ENCODE results near the gene EPB41L4A. TPM values are rescaled to one million over a fixed set of nuclear protein-coding genes. Genes with fewer than 3 reads are reported as not detected.

The EPB41L4A gene
- total RNA-seq, 1 donor, result 0.72 TPM

GRCh38 chr5:112304743-112305142 lies 114.3 kb downstream of the EPB41L4A start:
- H3K4me1 ChIP-seq (ENCODE audit: insufficient read depth, low read length), result no peaks in the 10 kb centered on the region
- H4K20me1 ChIP-seq (ENCODE audit: insufficient read depth, low read length), result no peaks in the 10 kb centered on the region
- no peaks in the 10 kb centered on the region for H3K9me3 ChIP-seq (ENCODE audit: low read depth, low read length)
- H3K27ac ChIP-seq (ENCODE audit: low read depth, low read length), result no peak overlapping the region
- no peaks in the 10 kb centered on the region for H3K27me3 ChIP-seq (ENCODE audit: insufficient read depth, low read length)
- H3K4me3 ChIP-seq (ENCODE audit: insufficient read depth, low read length), result no peak overlapping the region
- no peaks in the 10 kb centered on the region for H3K36me3 ChIP-seq (ENCODE audit: insufficient read depth, low read length)
- H3K79me2 ChIP-seq (ENCODE audit: insufficient read depth, low read length), result no peaks in the 10 kb centered on the region
- no peak overlapping the region for H3K4me2 ChIP-seq (ENCODE audit: insufficient read depth, low read length)
- no peak overlapping the region for H2AFZ ChIP-seq (ENCODE audit: low read length)
- TF ChIP-seq CTCF (IDR thresholded peaks at IDR 0.05; ENCODE audit: extremely low read depth, low read depth, low read length), result no peak
- DNase-seq (ENCODE audit: insufficient read length, low spot score, missing footprints), result no peak

- TF ChIP-seq CTCF (IDR thresholded peaks at IDR 0.05; ENCODE audit: extremely low read depth, low read depth, low read length), result no peak
- H3K4me3 ChIP-seq (ENCODE audit: insufficient read depth, low read length), result no peak overlapping the region
- no peak overlapping the region for H3K4me2 ChIP-seq (ENCODE audit: insufficient read depth, low read length)
- H4K20me1 ChIP-seq (ENCODE audit: insufficient read depth, low read length), result no peaks in the 10 kb centered on the region
- no peak overlapping the region for H2AFZ ChIP-seq (ENCODE audit: low read length)
- no peaks in the 10 kb centered on the region for H3K79me2 ChIP-seq (ENCODE audit: insufficient read depth, low read length)
- no peaks in the 10 kb centered on the region for H3K27me3 ChIP-seq (ENCODE audit: insufficient read depth, low read length)
- H3K27ac ChIP-seq (ENCODE audit: low read depth, low read length), result no peak overlapping the region
- H3K4me1 ChIP-seq (ENCODE audit: insufficient read depth, low read length), result no peaks in the 10 kb centered on the region
- no peak for DNase-seq (ENCODE audit: insufficient read length, low spot score, missing footprints)
- H3K9me3 ChIP-seq (ENCODE audit: low read depth, low read length), result no peaks in the 10 kb centered on the region
- H3K36me3 ChIP-seq (ENCODE audit: insufficient read depth, low read length), result no peaks in the 10 kb centered on the region
Observed at GRCh38 chr5:112303685-112304084, 115.4 kb downstream of the EPB41L4A start.

- Histone ChIP-seq H2AFZ (ENCODE audit: low read length) (no peak overlapping the region), H3K4me1 (ENCODE audit: insufficient read depth, low read length) (no peaks in the 10 kb centered on the region), H3K36me3 (ENCODE audit: insufficient read depth, low read length) (no peaks in the 10 kb centered on the region), H3K27me3 (ENCODE audit: insufficient read depth, low read length) (no peaks in the 10 kb centered on the region), H3K79me2 (ENCODE audit: insufficient read depth, low read length) (no peaks in the 10 kb centered on the region), H3K9me3 (ENCODE audit: low read depth, low read length) (no peaks in the 10 kb centered on the region), H4K20me1 (ENCODE audit: insufficient read depth, low read length) (no peaks in the 10 kb centered on the region), H3K4me3 (ENCODE audit: insufficient read depth, low read length) (no peak overlapping the region), H3K4me2 (ENCODE audit: insufficient read depth, low read length) (no peak overlapping the region), H3K27ac (ENCODE audit: low read depth, low read length) (no peak overlapping the region)
- DNase-seq (ENCODE audit: insufficient read length, low spot score, missing footprints), result no peak
- no peak for TF ChIP-seq CTCF (IDR thresholded peaks at IDR 0.05; ENCODE audit: extremely low read depth, low read depth, low read length)
Observed at GRCh38 chr5:112294126-112294525, 125.0 kb downstream of the EPB41L4A start.

- TF ChIP-seq CTCF (IDR thresholded peaks at IDR 0.05; ENCODE audit: extremely low read depth, low read depth, low read length), result no peak
- DNase-seq (ENCODE audit: insufficient read length, low spot score, missing footprints), result no peak
- no peaks in the 10 kb centered on the region for H3K79me2 ChIP-seq (ENCODE audit: insufficient read depth, low read length)
Observed at GRCh38 chr5:112293587-112293986, 125.5 kb downstream of the EPB41L4A start.

More at GRCh38 chr5:112293587-112293986, 125.5 kb downstream of the EPB41L4A start:
- Histone ChIP-seq H3K9me3 (ENCODE audit: low read depth, low read length) (no peaks in the 10 kb centered on the region), H3K27ac (ENCODE audit: low read depth, low read length) (no peak overlapping the region), H3K4me1 (ENCODE audit: insufficient read depth, low read length) (no peaks in the 10 kb centered on the region), H3K4me3 (ENCODE audit: insufficient read depth, low read length) (no peak overlapping the region), H3K4me2 (ENCODE audit: insufficient read depth, low read length) (no peak overlapping the region), H3K27me3 (ENCODE audit: insufficient read depth, low read length) (no peaks in the 10 kb centered on the region), H3K36me3 (ENCODE audit: insufficient read depth, low read length) (no peaks in the 10 kb centered on the region), H2AFZ (ENCODE audit: low read length) (no peak overlapping the region), H4K20me1 (ENCODE audit: insufficient read depth, low read length) (no peaks in the 10 kb centered on the region)
